EH (cell line): ENCODE results near the gene ZNRF3.

ENCODE experiments used
- DNase-seq: peaks from one replicate; pipeline ENCODE4 v3.0.0-alpha.2; 2015; ENCODE audit warnings: low read depth

The ZNRF3 gene

GRCh38 chr22:29088809-29089208 lies 205.4 kb downstream of the ZNRF3 start:
- no peak for DNase-seq

DNA sequence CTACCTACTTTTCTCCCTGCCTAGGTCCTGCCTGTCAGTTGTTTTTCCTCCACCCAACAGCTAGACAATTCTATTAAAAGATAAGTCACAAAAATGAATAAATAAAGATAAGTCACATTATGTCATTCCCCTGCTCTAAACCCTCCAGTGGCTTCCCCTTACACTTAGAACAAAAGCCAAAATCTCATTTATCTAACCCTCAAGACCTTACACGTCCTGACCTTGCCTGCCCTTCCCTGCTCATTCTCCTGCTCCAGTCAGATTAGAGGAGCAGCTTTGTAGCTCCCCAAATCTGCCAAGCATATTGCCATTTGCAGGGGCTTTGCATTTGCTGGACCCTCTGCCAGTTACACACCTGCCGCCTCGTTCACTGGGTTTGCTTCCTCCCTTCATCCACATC lies 206.1 kb downstream of the ZNRF3 start:
- DNase-seq = no peak

DNA sequence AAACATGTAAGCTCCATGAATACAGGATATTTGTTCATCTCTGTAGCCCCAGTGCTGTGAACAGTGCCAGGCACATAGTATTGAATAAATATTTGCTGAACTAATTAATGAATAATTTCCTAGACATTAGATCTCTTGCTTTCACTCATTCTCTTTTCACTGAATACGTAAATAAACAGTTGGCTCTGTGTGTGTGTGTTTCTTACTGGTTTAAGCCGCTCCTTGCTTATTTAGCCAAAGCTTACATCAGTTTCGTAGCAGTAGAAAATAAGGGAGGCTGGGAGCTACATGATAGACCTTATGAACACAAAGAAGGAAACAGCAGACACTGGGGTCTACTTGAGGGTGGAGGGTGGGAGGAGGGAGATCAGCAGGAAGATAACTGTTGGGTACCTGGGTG lies 206.7 kb downstream of the ZNRF3 start:
- no peak for DNase-seq

DNA sequence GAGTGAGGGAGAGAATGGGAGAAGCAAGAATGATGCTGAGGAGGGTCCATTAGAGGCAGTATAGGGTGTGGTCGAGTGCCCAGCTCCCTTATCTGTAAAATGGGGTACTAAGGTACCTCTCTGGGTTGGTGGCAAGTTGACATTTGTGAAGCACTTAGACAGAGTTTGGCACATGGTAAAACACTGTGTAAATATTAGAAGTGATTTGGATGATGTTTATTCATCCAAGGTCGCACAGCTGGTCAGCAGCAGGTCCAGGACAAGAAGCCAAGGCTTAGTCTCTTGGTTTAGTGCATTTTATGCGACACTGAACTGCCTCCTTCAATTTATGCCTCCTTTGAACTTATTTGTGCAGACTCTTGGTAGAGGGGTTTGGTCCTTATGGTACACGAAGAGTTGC lies 208.9 kb downstream of the ZNRF3 start:
- no peak for DNase-seq

DNA sequence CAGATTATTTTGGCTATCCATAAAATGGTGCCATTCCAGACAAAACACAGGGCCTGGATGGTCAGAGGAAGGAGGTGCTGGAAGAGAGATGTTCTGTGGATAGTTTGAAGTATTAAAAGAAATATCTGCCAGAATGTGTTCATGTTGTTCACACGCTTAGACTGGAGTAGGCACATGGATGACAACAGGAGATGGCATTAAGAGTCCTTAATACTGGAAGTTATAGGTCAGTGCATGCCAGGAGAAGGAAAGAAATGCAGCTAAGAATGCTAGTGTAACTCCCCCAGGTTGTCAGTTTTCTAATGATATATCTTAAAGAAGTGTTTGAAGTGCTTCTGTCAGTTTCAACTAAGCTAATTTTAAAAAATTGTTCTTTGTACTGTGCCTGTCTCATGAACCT lies 209.7 kb downstream of the ZNRF3 start:
- DNase-seq = peak; percentile 13

- peak; percentile 89 for DNase-seq
Measured at GRCh38 chr22:29093501-29094300, 210.3 kb downstream of the ZNRF3 start.

DNA sequence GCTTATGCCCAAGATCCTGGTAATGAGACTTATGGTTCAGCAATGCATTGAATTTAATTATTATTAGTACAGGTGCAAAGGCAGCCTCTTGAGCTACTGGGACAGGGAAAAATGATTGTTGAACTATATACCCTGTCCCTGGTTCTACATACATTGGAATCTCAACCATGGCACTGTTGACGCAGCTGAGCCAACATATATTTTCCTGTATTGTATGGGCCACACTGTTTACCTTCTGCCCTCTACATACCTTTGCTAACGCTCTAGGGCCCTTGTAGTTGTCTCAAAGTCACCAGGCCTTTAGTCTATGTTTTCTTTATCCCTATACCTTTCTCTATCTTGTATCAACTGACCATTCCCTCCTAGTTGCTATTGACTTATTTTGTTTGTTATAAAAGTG lies 212.1 kb downstream of the ZNRF3 start:
- no peak for DNase-seq

DNA sequence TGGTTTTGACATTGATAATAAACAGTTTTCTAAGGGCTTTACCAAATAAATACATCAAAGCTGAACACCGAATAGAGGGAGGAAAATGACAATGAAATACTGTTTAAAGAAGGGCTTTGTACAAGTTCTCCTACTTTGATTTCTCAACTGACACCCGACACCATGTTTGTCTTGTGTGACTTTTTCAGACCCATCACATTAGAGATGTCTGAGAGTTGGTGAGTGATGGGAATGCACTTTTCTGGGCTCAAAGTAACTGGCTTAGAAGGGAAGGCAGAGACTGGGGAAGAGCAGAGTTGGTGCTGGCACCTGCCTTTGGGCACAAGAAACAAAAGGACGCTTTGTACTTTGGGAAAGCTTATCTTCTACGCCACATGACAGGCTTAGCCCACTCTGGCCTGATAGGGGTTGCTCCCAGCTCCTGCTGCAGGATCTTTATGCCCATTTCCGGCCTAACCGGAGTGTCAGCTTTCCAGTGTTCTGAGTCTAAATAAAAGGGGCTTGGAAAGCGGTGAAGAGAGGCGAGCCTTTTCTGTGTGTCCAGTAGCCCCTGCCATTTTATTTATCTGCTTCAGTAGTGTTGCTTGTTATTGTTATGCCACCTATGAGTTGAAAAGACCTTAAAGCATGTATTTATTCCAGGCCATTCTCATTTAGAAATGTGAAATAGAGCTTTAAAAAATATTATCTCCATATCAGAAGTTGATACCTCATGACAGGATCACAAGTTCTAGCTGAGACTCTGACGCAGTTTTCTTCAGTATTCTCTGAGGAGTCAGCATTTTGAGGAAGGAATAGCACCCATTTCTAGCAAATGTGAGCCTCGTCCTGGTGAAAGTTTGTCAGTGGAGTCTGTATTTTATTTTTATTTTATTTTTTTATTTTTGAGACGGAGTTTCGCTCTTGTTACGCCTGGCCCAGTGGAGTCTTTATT lies 213.6 kb downstream of the ZNRF3 start:
- peak; percentile 38 for DNase-seq

DNA sequence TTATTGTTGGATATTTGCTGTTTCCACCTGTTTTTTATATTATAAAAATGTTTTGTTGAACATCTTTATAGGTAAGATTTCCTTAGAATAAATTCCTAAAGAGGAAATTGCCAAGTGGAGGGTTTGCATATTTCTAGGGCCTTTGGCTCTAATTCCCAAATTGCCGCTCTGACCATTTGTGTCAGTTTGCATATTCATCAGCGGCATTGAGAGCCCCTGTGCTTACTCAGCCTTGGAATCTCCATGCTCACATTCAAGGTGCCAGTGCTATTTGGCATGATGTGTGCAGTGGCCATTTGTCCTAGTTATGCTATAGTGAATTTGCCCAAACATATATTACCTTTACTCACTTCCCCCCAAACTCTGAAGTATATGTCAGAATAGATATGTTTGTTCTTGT lies 214.9 kb downstream of the ZNRF3 start:
- no peak for DNase-seq

DNA sequence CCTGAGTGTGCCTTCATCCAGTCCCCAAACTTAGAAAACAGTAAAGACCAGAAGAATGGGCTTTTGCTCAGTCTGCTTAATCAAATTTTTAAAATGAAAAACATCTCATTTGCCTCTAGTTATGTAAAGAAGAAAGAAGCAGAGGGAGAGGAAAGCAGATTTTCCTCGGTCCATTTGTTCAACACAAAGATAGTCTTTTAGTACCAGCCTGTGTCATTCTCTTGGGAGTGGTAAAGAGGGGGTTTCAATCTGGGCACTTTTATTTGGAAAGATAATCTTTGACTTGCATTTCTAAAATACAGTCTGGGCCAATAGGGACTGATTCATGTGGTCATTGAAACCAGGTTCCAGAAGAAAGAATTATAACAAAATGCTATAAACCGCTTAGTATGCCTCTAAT lies 218.9 kb downstream of the ZNRF3 start:
- DNase-seq = no peak

GRCh38 chr22:29103121-29103520 lies 219.7 kb downstream of the ZNRF3 start:
- DNase-seq = no peak

DNA sequence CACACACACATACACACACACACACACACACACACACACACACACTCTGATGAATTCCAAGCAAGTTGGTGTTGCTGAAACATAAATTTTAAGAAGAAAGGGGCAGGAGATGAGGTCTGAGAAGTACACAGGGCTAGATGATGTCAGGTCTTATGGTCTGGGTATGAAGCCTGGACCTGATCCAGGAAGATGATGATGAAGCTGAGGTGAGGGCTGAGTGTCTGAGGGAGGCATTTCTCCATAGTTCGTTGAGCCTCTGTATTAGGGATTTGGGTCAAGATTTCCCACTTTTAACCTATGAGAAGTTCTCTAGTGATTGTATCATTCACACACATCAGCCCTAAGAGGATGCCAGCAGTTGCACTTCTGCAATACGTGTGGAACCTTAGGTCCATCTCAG lies 222.1 kb downstream of the ZNRF3 start:
- DNase-seq = peak; percentile 7

- no peak for DNase-seq
Measured at GRCh38 chr22:29106839-29107238, 223.5 kb downstream of the ZNRF3 start.
